PC-3 (cell line): ENCODE data around the gene CES2.

Experiments used
- CTCF ChIP-seq: fragments of 300-600 bp; sonication (generic); conservative IDR thresholded peaks from 2 replicates; pipeline ENCODE4 v1.5.1; 2017; ENCODE audit warnings: antibody characterized with exemption, low read depth, mild to moderate bottlenecking, low read length
- EZH2 ChIP-seq: fragments of 300-600 bp; sonication (generic); IDR thresholded peaks from one replicate; pipeline ENCODE4 v1.6.1; 2017; ENCODE audit warnings: antibody characterized with exemption, mild to moderate bottlenecking, low read length; ENCODE audit not compliant: unreplicated experiment

- no peak for TF ChIP-seq CTCF
- TF ChIP-seq EZH2, result no peak
These were observed 44.0 kb upstream of the CES2 start for GRCh38 chr16:66891360-66891759.
